Measurements from ENCODE around the gene MAK. TPM values are rescaled to one million over a fixed set of nuclear protein-coding genes. Genes with fewer than 3 reads are reported as not detected.
"Not testable (repeated sequence)": the region's sequence is repeated elsewhere in the genome, so short reads cannot be mapped to it uniquely, and the experiment has no call there.

MAK gene
- total RNA-seq, 1 donor from 2014 or later: 0.12 TPM

- H3K4me3 ChIP-seq (ENCODE audit: low read depth, low read length): peak overlapping the region; percentile 77
- no peak for DNase-seq (ENCODE audit: low read depth)
- no peak for TF ChIP-seq CTCF (conservative IDR thresholded peaks at IDR 0.05; ENCODE audit: low read depth, low read length)
These were observed 114.8 kb downstream of the MAK start for GRCh38 chr6:10723567-10723881.

- DNase-seq (ENCODE audit: low read depth): peak; percentile 79
- TF ChIP-seq CTCF (conservative IDR thresholded peaks at IDR 0.05; ENCODE audit: low read depth, low read length): no peak
- peak within 1 kb of the TSS; percentile 77 for H3K4me3 ChIP-seq (ENCODE audit: low read depth, low read length)
These were observed 115.3 kb downstream of the MAK start, which contains the start of gene TMEM14C for GRCh38 chr6:10722820-10723566. Gene TMEM14C (plus strand): TSS chr6:10723070. CDS start chr6:10724614, 1,544 bp downstream.

GRCh38 chr6:10722570-10722819 is 115.8 kb downstream of the MAK start:
- peak overlapping the region; percentile 77 for H3K4me3 ChIP-seq (ENCODE audit: low read depth, low read length)
- DNase-seq (ENCODE audit: low read depth): no peak
- TF ChIP-seq CTCF (conservative IDR thresholded peaks at IDR 0.05; ENCODE audit: low read depth, low read length): no peak

GRCh38 chr6:10721850-10722569 is 116.3 kb downstream of the MAK start:
- DNase-seq (ENCODE audit: low read depth): no peak
- no peak for TF ChIP-seq CTCF (conservative IDR thresholded peaks at IDR 0.05; ENCODE audit: low read depth, low read length)
- H3K4me3 ChIP-seq (ENCODE audit: low read depth, low read length): peak overlapping the region; percentile 77

- DNase-seq (ENCODE audit: low read depth): not testable (repeated sequence)
These were observed 117.1 kb downstream of the MAK start for GRCh38 chr6:10720960-10721849.

DNA sequence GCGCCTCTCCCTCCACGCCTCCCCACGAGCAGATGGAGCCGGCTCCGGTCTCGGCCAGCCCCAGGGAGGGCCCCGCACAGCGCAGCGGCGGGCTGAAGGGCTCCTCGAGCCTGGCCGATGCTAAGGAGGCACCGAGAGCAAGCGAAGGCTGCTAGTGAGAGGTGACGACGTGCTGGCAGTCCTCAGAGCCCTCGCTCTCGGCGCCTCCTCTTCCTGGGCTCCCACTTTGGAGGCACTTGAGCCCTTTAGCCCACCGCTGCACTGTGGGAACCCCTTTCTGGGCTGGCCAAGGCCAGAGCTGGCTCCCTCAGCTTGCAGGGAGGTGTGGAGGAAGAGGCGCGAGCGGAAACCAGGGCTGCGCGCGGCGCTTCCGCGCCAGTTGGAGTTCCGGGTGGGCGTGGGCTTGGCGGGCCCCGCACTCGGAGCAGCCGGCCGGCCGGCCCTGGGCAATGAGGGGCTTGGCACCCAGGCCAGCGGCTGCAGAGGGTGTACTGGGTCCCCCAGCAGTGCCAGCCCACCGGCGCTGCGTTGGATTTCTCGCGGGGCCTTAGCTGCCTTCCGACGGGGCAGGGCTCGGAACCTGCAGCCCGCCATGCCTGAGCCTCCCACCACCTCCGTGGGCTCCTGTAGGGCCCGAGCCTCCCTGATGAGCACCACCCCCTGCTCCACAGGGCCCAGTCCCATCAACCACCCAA is 117.9 kb downstream of the MAK start:
- H3K4me3 ChIP-seq (ENCODE audit: low read depth, low read length): peak overlapping the region; percentile 60
- DNase-seq (ENCODE audit: low read depth): no peak
- no peak for TF ChIP-seq CTCF (conservative IDR thresholded peaks at IDR 0.05; ENCODE audit: low read depth, low read length)

More at GRCh38 chr6:10720960-10721849, 117.1 kb downstream of the MAK start:
- H3K4me3 ChIP-seq (ENCODE audit: low read depth, low read length): peak overlapping the region; percentile 60

DNA sequence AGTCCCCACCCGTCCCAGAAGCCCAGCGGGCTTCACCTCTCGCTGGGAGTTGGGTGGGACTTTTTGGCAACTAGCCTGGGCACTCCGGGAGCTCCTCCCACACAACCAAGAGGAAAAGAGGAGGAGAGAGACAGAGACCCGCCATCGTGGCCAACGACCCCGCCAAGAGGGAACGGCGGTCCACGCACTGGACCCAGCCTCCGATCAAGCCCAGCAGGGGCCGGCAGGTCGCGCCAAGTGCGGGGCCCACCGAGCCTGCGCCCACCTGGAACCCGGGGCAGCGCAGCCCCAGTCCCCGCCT is 118.4 kb downstream of the MAK start:
- H3K4me3 ChIP-seq (ENCODE audit: low read depth, low read length): peak overlapping the region; percentile 60
- TF ChIP-seq CTCF (conservative IDR thresholded peaks at IDR 0.05; ENCODE audit: low read depth, low read length): no peak
- DNase-seq (ENCODE audit: low read depth): no peak
